OCI-LY7 (cell line): ENCODE data around the gene THEM5. TPM values are rescaled to one million over a fixed set of nuclear protein-coding genes. Genes with fewer than 3 reads are reported as not detected.

Experiments
- BruUV-seq: library from RNA; stranded (reverse); fragments of 400-500 nt; replicated peaks from 2 replicates; lab custom pipeline; 2021; lab: Mats Ljungman, UMichigan
- CTCF ChIA-PET: fragments of 300-600 bp; sonication (Branson Sonifier 250); formaldehyde crosslinking; loops from one replicate; lab custom pipeline; 2022; ENCODE audit warnings: antibody characterized with exemption; ENCODE audit not compliant: unreplicated experiment; lab: Charles Lee
- POLR2A ChIA-PET: fragments of 300-600 bp; sonication (Branson Sonifier 250); formaldehyde crosslinking; loops from one replicate; lab custom pipeline; 2022; ENCODE audit warnings: antibody characterized with exemption; lab: Charles Lee
- DNase-seq: peaks from one replicate; pipeline ENCODE4 v3.0.0-alpha.2; 2015; ENCODE audit warnings: low spot score
- H2AFZ ChIP-seq: fragments of 200-600 bp; sonication (generic), shearing (Covaris generic); 2 replicates; pipeline ENCODE4 v1.6.1; 2014; ENCODE audit warnings: mild to moderate bottlenecking, antibody characterized with exemption, low read length, moderate library complexity
- H3K27ac ChIP-seq: fragments of 200-600 bp; sonication (generic); 2 replicates; pipeline ENCODE4 v1.5.1; 2014; ENCODE audit warnings: mixed run types, low read depth, mild to moderate bottlenecking, moderate library complexity, low read length, inconsistent platforms; ENCODE audit not compliant: poor library complexity, severe bottlenecking
- H3K36me3 ChIP-seq: fragments of 200-600 bp; sonication (generic); 2 replicates; pipeline ENCODE4 v1.6.1; 2014; ENCODE audit warnings: mild to moderate bottlenecking, antibody characterized with exemption, low read length, moderate library complexity, mixed read lengths; ENCODE audit not compliant: insufficient read depth
- H3K4me1 ChIP-seq: fragments of 200-600 bp; sonication (generic); 2 replicates; pipeline ENCODE4 v1.5.1; 2014; ENCODE audit warnings: mild to moderate bottlenecking, low read length; ENCODE audit not compliant: insufficient read depth, poor library complexity, severe bottlenecking
- H3K4me2 ChIP-seq: fragments of 200-600 bp; sonication (generic); 2 replicates; pipeline ENCODE4 v1.6.1; 2014; ENCODE audit warnings: mild to moderate bottlenecking, low read length
- H3K4me3 ChIP-seq: fragments of 200-600 bp; sonication (generic); 2 replicates; pipeline ENCODE4 v1.5.1; 2014; ENCODE audit warnings: mild to moderate bottlenecking, low read depth, low read length; ENCODE audit not compliant: poor library complexity, severe bottlenecking
- H3K79me2 ChIP-seq: fragments of 200-600 bp; sonication (generic); 2 replicates; pipeline ENCODE4 v1.6.1; 2016; ENCODE audit warnings: low read depth, mild to moderate bottlenecking, low read length, moderate library complexity, mixed read lengths; ENCODE audit not compliant: insufficient read depth
- H3K9me2 ChIP-seq: fragments of 200-600 bp; sonication (generic); 2 replicates; pipeline ENCODE4 v1.6.1; 2016; ENCODE audit warnings: mild to moderate bottlenecking, low read length, mixed read lengths; ENCODE audit not compliant: insufficient read depth
- H3K9me3 ChIP-seq: fragments of 200-600 bp; sonication (generic); 2 replicates; pipeline ENCODE4 v1.6.1; 2014; ENCODE audit warnings: mild to moderate bottlenecking, mixed run types, low read length, mixed read lengths
- H4K20me1 ChIP-seq: fragments of 200-600 bp; sonication (generic); 2 replicates; pipeline ENCODE4 v1.6.1; 2014; ENCODE audit warnings: mild to moderate bottlenecking, antibody characterized with exemption, low read length, moderate library complexity, mixed read lengths; ENCODE audit not compliant: insufficient read depth
- CTCF ChIP-seq: fragments of 200-600 bp; sonication (generic); conservative IDR thresholded peaks from 2 replicates; pipeline ENCODE4 v1.5.1; 2014; ENCODE audit warnings: mild to moderate bottlenecking, antibody characterized with exemption, low read length, moderate library complexity, mixed read lengths
- EZH2phosphoT487 ChIP-seq: fragments of 200-600 bp; sonication (generic); IDR thresholded peaks from 2 replicates; pipeline ENCODE4 v1.6.1; 2018; ENCODE audit warnings: low read depth, borderline replicate concordance, mild to moderate bottlenecking, mixed run types, antibody characterized with exemption, low read length, moderate library complexity, mixed read lengths
- intact Hi-C: fragments of 100-400 bp; cut with micrococcal nuclease; formaldehyde crosslinking; loops from one replicate; pipeline ENCODE4 v1.10.0; 2022; ENCODE audit not compliant: unreplicated experiment
- total RNA-seq, 2 experiments: library from RNA; depleted of rRNA in 1 of 2; stranded (reverse); fragments of >200 nt in 1 of 2; shearing (Covaris generic) in 1 of 2; gene quantifications; 2 replicates each; pipeline ENCODE4 v1.2.3, GENCODE V29; 2014 to 2022

Gene THEM5
- total RNA-seq, 2 experiments from 2014 or later, result not detected

DNA sequence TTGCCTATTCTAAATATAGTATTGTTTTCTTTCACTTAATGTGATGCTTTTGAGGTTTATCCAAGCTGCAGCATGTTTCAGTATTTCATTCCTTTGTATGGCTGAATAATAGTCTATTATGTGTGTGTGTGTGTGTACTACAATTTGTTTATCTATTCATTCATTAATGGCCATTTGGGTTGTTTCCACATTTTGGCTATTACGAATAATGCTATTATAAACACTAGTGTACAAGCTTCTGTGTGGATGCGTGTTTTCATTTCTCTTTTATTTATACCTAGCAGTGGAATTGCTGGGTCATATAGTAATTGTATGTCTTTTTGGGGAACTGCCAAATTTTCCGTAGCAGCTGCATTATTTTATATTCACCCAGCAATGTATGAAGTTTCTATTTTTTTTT lies 15.0 kb upstream of the THEM5 start:
- no peaks in the 10 kb centered on the region for H3K4me1 ChIP-seq
- H3K4me3 ChIP-seq, result no peak overlapping the region
- no peaks in the 10 kb centered on the region for H4K20me1 ChIP-seq
- no peaks in the 10 kb centered on the region for H3K9me3 ChIP-seq
- no peaks in the 10 kb centered on the region for H3K79me2 ChIP-seq
- H3K36me3 ChIP-seq, result no peaks in the 10 kb centered on the region
- no peak for DNase-seq
- H3K9me2 ChIP-seq, result no peaks in the 10 kb centered on the region
- H3K27ac ChIP-seq, result no peak overlapping the region
- H3K4me2 ChIP-seq, result no peak overlapping the region
- BruUV-seq, result no TSS peak
- ChIA-PET POLR2A (no interaction called here), CTCF (no interaction called here)
- no peak overlapping the region for H2AFZ ChIP-seq
- TF ChIP-seq CTCF, result no peak
- no peak for TF ChIP-seq EZH2phosphoT487
- intact Hi-C loops, result no loop called here

GRCh38 chr1:151867765-151868411 lies 14.4 kb upstream of the THEM5 start:
- no TSS peak for BruUV-seq

More at GRCh38 chr1:151867765-151868411, 14.4 kb upstream of the THEM5 start:
- Histone ChIP-seq H3K9me2 (no peaks in the 10 kb centered on the region), H3K36me3 (no peaks in the 10 kb centered on the region), H3K4me2 (no peak overlapping the region), H3K79me2 (no peaks in the 10 kb centered on the region), H3K27ac (no peak overlapping the region), H2AFZ (no peak overlapping the region), H3K4me1 (no peaks in the 10 kb centered on the region), H4K20me1 (no peaks in the 10 kb centered on the region), H3K4me3 (no peak overlapping the region), H3K9me3 (no peaks in the 10 kb centered on the region)
- DNase-seq, result no peak
- TF ChIP-seq EZH2phosphoT487, result no peak
- TF ChIP-seq CTCF, result no peak
- ChIA-PET CTCF (no interaction called here), POLR2A (no interaction called here)
- intact Hi-C loops, result no loop called here
